HG03064 (cell line): Measurements from ENCODE around the gene CCDC110.
"Not testable (repeated sequence)": the region's sequence is repeated elsewhere in the genome, so short reads cannot be mapped to it uniquely, and the experiment has no call there.

Experiments used
- ATAC-seq: cut with Tn5 transposase; IDR thresholded peaks from one replicate; pipeline ENCODE4 v1.9.1; 2021; ENCODE audit warnings: low read depth; ENCODE audit not compliant: unreplicated experiment

The CCDC110 gene

GRCh38 chr4:185471235-185472102 is at the start of gene CCDC110:
CCDC110 (minus strand) TSS chr4:185471733; CDS start chr4:185471683, 50 bp downstream.
- peak; percentile 94 for ATAC-seq

GRCh38 chr4:185520119-185520518 is 48.6 kb upstream of the CCDC110 start:
- ATAC-seq, result no peak

GRCh38 chr4:185518494-185518893 is 47.0 kb upstream of the CCDC110 start:
- no peak for ATAC-seq

GRCh38 chr4:185518069-185518468 is 46.5 kb upstream of the CCDC110 start:
- ATAC-seq, result no peak

GRCh38 chr4:185515248-185515647 is 43.7 kb upstream of the CCDC110 start:
- ATAC-seq, result no peak

DNA sequence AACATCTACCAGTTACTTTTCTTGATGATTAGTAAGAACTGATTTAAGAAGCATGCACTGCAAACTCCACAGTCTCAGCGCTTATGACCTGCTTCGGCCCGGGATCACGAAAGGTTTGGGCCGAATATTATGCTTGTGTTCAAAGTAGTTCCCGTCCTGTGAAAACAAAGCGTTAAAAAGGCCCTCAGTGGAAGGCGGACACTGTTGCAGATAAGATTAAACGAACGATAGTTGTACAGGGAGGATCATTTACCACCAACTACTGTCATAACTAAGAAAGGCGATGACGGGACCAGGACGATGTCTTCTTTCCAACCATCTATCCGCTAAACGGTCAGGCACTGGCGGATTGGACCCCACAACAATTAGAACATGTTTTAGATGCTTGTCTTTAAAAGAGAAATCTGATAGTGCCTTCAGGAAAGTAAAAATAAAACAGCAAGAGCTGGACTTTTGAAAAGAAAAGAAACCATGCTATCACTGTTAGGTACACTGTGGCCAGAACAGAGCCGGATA is 42.7 kb upstream of the CCDC110 start:
- no peak for ATAC-seq

- ATAC-seq, result no peak
Measured at GRCh38 chr4:185513489-185514181, 42.1 kb upstream of the CCDC110 start.

- no peak for ATAC-seq
Measured at GRCh38 chr4:185512516-185512915, 41.0 kb upstream of the CCDC110 start.

DNA sequence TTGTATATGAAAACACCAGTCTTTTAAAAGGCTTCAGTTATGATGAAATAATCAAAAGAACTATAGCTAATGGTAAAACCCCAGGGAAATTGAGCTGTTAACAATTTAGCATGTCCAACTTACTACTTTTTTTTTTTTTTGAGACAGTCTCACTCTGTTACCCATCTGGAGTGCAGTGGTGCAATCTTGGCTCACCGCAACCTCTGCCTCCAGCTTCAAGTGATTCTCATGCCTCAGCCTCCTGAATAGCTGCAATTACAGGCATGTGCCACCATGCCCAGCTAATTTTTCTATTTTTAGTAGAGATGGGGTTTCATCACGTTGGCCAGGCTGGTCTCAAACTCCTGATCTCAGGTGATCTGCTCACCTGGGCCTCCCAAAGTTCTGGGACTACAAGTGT is 39.7 kb upstream of the CCDC110 start:
- ATAC-seq, result not testable (repeated sequence)

- ATAC-seq, result no peak
Measured at GRCh38 chr4:185510806-185511205, 39.3 kb upstream of the CCDC110 start.

DNA sequence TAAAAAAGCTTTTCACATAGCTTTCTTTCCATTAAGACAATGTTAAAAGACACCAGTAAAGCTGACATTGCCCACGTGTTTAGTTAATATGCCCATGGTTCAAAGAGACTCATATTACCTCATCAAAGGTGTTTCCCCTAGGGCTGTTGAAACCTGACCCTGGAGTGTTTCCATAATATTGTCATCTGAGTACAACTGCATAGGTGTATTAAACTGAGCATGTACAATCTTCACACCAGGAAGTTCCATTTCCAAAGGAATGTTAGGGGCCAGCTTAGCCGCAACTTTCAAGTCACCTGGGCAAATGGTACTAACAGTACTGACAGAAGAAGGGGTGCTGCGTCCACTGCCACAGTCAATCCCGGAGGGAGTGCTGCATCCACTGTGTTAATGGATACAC is 36.6 kb upstream of the CCDC110 start:
- no peak for ATAC-seq

DNA sequence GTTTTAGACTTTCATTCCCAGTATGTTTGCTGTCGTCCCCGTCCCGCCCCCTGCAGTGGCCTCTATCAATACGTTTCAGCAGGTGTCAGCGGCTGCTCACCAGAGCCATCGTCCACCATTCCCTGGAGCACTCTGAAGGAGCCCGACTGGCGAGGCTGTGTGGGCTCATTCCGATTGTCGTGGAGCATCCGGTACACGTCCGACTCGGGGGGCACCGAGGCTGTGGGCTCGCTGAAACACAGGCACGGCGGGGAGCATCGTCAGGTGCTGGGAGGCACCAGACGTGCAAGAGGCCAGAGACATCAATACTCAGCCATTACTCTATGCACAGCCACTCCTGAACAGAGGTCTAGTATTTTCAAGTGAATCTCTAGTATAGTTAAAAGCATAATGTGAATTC is 34.9 kb upstream of the CCDC110 start:
- no peak for ATAC-seq

DNA sequence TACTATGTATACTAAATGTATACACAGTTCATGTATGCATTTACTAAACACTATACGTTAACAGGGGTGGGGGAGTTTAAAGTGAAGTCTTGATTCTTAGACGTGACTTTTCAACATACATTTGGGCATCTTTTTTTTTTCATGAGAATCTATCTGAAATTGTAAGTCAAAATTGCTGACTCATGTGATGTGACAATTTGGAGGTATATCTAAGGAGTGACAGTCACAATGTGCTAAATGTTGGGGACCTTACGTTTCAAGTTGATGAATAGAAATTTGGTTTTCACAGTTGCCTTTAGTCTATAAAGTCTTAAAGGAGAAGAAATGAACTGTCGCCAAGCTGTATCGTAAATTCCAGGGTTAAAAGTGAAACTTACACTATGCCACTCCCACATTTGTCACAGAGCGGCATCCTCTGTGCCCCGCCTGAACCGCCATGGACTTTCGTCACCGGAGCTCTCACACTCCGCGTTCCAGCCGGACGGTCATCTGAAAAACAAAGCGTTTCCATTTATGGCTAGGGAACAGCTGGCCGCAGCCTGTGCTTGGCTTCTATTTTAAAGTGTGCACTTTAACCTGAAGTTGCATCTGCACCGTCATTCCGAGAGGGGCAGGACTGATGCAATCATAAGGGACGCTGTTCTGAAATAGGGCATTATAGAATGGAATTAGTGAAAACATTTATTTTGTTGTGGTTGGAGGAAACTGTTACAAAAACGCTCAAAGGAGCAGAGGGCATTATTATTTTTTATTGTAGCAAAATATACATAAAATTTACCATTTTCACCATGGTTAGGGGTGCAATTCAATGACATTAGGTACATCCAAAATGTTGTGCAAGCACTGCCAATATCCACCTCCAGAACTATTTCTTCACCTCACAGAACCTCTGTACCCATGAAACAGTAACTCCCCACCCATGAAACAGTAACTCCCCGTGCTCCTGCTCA is 32.8 kb upstream of the CCDC110 start:
- ATAC-seq, result no peak

DNA sequence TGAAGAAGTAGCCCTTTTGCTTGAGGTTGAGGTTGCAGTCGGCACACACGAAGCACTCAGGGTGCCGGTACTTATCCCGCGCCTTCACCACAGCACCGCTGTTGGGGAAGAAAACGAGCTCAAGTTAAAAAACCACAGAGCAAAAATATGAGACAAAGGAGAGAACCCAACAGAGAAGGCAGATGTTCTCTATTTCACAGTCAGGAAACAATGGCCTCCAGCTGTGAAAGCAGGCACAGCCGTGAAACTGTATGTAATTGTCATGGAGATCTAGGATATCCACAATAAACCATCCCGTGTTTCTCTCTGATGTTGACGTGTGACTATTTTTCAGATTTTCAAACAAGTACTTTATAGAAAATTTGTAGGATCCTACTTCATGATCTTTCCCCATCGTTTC is 30.9 kb upstream of the CCDC110 start:
- ATAC-seq, result no peak

DNA sequence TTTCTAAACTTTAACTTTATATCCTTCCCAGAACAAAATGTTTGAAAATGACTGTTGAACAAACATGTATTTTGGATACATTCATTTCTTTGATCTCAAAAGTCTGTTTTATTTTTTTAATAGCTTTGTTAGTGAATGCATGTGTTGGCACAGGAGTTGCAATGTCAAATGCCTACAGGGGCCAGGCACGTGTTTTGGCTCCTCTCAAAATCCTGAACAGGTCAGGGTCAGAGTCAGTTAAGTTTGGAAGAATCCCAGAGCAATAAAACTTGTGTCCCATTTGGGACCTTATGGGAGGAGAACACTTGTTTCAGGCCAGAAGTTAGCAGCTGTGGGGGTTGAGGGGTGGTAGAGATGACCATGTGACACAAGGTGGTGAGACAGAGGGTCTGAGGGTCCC is 29.0 kb upstream of the CCDC110 start:
- no peak for ATAC-seq

- no peak for ATAC-seq
Measured at GRCh38 chr4:185500035-185500434, 28.5 kb upstream of the CCDC110 start.

DNA sequence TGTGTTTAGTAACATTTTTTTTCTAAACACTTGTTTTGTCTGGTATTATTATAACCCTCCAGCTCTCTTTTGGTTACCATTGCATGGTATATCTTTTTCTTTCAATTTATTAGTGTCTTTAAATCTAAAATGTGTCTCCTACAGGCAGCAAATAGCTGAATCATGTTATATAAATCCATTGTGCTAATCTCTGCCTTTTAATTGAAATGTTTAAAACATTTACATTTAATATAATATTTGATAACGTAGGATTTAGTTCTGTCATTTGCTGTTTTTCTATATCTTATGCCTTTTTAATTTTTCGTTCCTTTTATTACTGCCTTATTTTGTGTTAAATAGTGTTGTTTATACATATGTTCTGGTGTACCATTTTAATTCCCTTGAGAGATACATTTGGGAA is 17.1 kb upstream of the CCDC110 start:
- ATAC-seq, result no peak

GRCh38 chr4:185481401-185481800 is 9.9 kb upstream of the CCDC110 start:
- no peak for ATAC-seq

- peak; percentile 14 for ATAC-seq
Measured at GRCh38 chr4:185480016-185480732, 8.6 kb upstream of the CCDC110 start.

DNA sequence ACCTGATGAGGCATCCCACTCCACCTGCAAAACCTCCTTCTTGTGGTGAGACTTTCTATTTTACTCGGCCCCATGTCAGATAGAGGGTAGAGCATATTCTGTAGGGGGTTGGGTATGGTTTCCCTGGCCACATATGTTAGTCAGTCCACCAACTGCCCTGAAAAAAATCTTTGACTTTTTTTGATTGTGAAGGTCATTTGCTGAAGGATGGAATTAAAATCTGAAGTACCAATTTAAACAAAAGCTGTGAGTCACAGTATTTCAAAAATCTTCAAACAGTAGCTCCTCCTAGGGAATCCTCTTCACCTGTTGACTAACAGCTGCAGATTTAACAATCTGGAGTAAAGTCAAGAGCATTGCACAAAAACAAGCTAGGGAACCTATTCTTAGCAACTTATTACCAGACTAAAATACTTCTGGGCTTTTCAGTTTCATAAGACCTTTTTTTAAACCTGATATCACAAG is 8.0 kb upstream of the CCDC110 start:
- ATAC-seq, result peak; percentile 95
